B cell (primary cell): Measurements from ENCODE around the gene ARL4A. TPM values are rescaled to one million over a fixed set of nuclear protein-coding genes. Genes with fewer than 3 reads are reported as not detected.
"Not testable (repeated sequence)": the region's sequence is repeated elsewhere in the genome, so short reads cannot be mapped to it uniquely, and the experiment has no call there.

Experiments used
- ATAC-seq: fragments of 200-7000 bp; cut with Tn5 transposase; one replicate; pipeline ENCODE4 v1.10.0; 2021; ENCODE audit warnings: low read depth, mild to moderate bottlenecking, moderate number of reproducible peaks, moderate library complexity
- CTCF ChIA-PET: fragments of 350-600 bp; sonication (Branson Sonifier 250); formaldehyde crosslinking; loops from one replicate; lab custom pipeline; 2021; ENCODE audit warnings: antibody characterized with exemption, inconsistent platforms; lab: Charles Lee
- POLR2A ChIA-PET: fragments of 350-600 bp; sonication (Branson Sonifier 250); formaldehyde crosslinking; loops from one replicate; lab custom pipeline; 2021; ENCODE audit warnings: antibody characterized with exemption; lab: Charles Lee
- DNase-seq: peaks from one replicate; pipeline ENCODE4 v3.0.0; 2013
- H2AFZ ChIP-seq: 2 replicates; pipeline ENCODE4 v1.6.1; 2012; ENCODE audit warnings: mild to moderate bottlenecking, low read depth, low read length; ENCODE audit not compliant: insufficient read depth, poor library complexity, severe bottlenecking
- H3K27ac ChIP-seq, 2 donors: 1 replicate in 1 of 2; 2 replicates in 1 of 2; pipeline ENCODE4 v1.5.1; 2012 to 2013; ENCODE audit warnings: low read length in 2 of 2, mild to moderate bottlenecking in 2 of 2, moderate library complexity in 1 of 2
- H3K27me3 ChIP-seq, 4 experiments: fragments of 200-600 bp in 1 of 4; sonication (generic) in 1 of 4; replicated peaks in 1 of 4; 1 replicate in 2 of 4; 2 replicates in 2 of 4; pipeline versions ENCODE4 v1.6.1 to v1.7.0; 2013 to 2016; ENCODE audit warnings: low read length in 3 of 4, mild to moderate bottlenecking in 2 of 4, mixed read lengths in 1 of 4, moderate library complexity in 1 of 4; ENCODE audit not compliant: insufficient read depth in 4 of 4, control insufficient read depth in 3 of 4; ENCODE audit errors: control extremely low read depth in 1 of 4
- H3K36me3 ChIP-seq, 2 experiments: replicated peaks in 1 of 2; 1 replicate in 1 of 2; 2 replicates in 1 of 2; pipeline versions ENCODE4 v1.6.1 to v1.7.1; 2013; ENCODE audit warnings: low read length in 1 of 2; ENCODE audit not compliant: insufficient read depth in 2 of 2, control insufficient read depth in 1 of 2; ENCODE audit errors: control extremely low read depth in 1 of 2, extremely low read depth in 1 of 2
- H3K4me1 ChIP-seq, 2 donors: fragments of 200-600 bp in 1 of 2; sonication (generic) in 1 of 2; 1 replicate in 1 of 2; 2 replicates in 1 of 2; pipeline versions ENCODE4 v1.5.1 to v1.6.1; 2013 to 2017; ENCODE audit warnings: low read length in 2 of 2; ENCODE audit not compliant: control insufficient read depth in 2 of 2, insufficient read depth in 2 of 2
- H3K4me2 ChIP-seq: replicated peaks from 2 replicates; pipeline ENCODE3; 2012; ENCODE audit warnings: mild to moderate bottlenecking, low read depth, low read length; ENCODE audit not compliant: poor library complexity, severe bottlenecking
- H3K4me3 ChIP-seq, 5 experiments: fragments of 200-600 bp in 1 of 5; sonication (generic) in 1 of 5; 1 replicate in 3 of 5; 2 replicates in 2 of 5; pipeline versions ENCODE4 v1.5.1 to v1.7.0; 2011 to 2016; ENCODE audit warnings: low read length in 4 of 5, mild to moderate bottlenecking in 4 of 5, low read depth in 2 of 5, control low read depth in 1 of 5, moderate library complexity in 1 of 5; ENCODE audit not compliant: insufficient read depth in 1 of 5; ENCODE audit errors: control extremely low read depth in 1 of 5, extremely low read depth in 1 of 5
- H3K79me2 ChIP-seq: fragments of 200-600 bp; sonication (generic); one replicate; pipeline ENCODE4 v1.6.0; 2016; ENCODE audit warnings: low read length; ENCODE audit not compliant: control insufficient read depth, insufficient read depth
- H3K9ac ChIP-seq: fragments of 200-600 bp; sonication (generic); 2 replicates; pipeline ENCODE4 v1.6.1; 2017; ENCODE audit warnings: mild to moderate bottlenecking, low read length, moderate library complexity
- H3K9me3 ChIP-seq, 3 donors: one replicate each; pipeline versions ENCODE4 v1.6.1 to v1.7.1; 2013; ENCODE audit warnings: low read length in 2 of 3; ENCODE audit not compliant: control insufficient read depth in 2 of 3, insufficient read depth in 1 of 3; ENCODE audit errors: control extremely low read depth in 1 of 3
- H4K20me1 ChIP-seq: 2 replicates; pipeline ENCODE4 v1.6.0; 2012; ENCODE audit warnings: mild to moderate bottlenecking, low read length; ENCODE audit not compliant: insufficient read depth, control insufficient read depth, poor library complexity, severe bottlenecking
- H3K27ac Mint-ChIP-seq: one replicate; pipeline ENCODE4 v1.8.0; 2021; ENCODE audit warnings: mixed read lengths
- H3K27me3 Mint-ChIP-seq: one replicate; pipeline ENCODE4 v1.8.0; 2021; ENCODE audit warnings: mixed read lengths
- H3K4me1 Mint-ChIP-seq: one replicate; pipeline ENCODE4 v1.8.0; 2021; ENCODE audit warnings: mixed read lengths
- H3K4me3 Mint-ChIP-seq: one replicate; pipeline ENCODE4 v1.8.0; 2021; ENCODE audit warnings: mixed read lengths
- H3K9me3 Mint-ChIP-seq: one replicate; pipeline ENCODE4 v1.8.0; 2022; ENCODE audit warnings: mixed read lengths; ENCODE audit not compliant: insufficient read depth
- CTCF ChIP-seq: fragments of 200-600 bp; IDR thresholded peaks from one replicate; pipeline ENCODE4 v1.8.0; 2022; ENCODE audit warnings: antibody characterized with exemption, mild to moderate bottlenecking
- EZH2 ChIP-seq: IDR thresholded peaks from 2 replicates; pipeline ENCODE4 v1.6.1; 2012; ENCODE audit warnings: borderline replicate concordance, low read depth, mild to moderate bottlenecking, moderate library complexity, low read length; ENCODE audit not compliant: insufficient read depth, poor library complexity, severe bottlenecking
- WGBS: methylation state at CpG from one replicate; pipeline ENCODE4 v1.1.5; 2013; ENCODE audit warnings: missing lambda C conversion rate; ENCODE audit not compliant: insufficient coverage; 5-methylcytosine and 5-hydroxymethylcytosine counted together
- intact Hi-C: fragments of 100-400 bp; cut with micrococcal nuclease; formaldehyde crosslinking; loops from one replicate; pipeline ENCODE4 v1.10.0; 2022
- polyA plus RNA-seq: library from polyadenylated mRNA; depleted of rRNA; stranded (reverse); fragments of >200 nt; gene quantifications from 2 replicates; pipeline ENCODE4 v1.2.3, GENCODE V29; 2012
- total RNA-seq, 2 donors: library from RNA; stranded (reverse); fragments of 120-200 nt in 1 of 2; gene quantifications; 1 replicate in 1 of 2; 2 replicates in 1 of 2; pipeline versions ENCODE4 v1.2.3 to v1.2.4, GENCODE V29; 2013 to 2022

ARL4A gene
- total and polyA plus RNA-seq, 2 donors (not counting 1 experiment from before 2014, with no cell fraction given): 14.2 to 100 TPM

- H3K4me1 Mint-ChIP-seq: peaks cover 46% of the 10 kb centered on the region
Observed at GRCh38 chr7:12690041-12690878, 2.8 kb downstream of the ARL4A start.

GRCh38 chr7:12691388-12691787, 4.0 kb downstream of the ARL4A start:
- H3K4me3 Mint-ChIP-seq, intact Hi-C loops, H3K36me3 ChIP-seq, H3K9me3 Mint-ChIP-seq, H3K9me3 ChIP-seq, H3K27me3 Mint-ChIP-seq, H2AFZ ChIP-seq, H3K27ac Mint-ChIP-seq, ATAC-seq, POLR2A ChIA-PET, H3K27ac ChIP-seq, H3K9ac ChIP-seq, H3K27me3 ChIP-seq, H3K4me2 ChIP-seq, H3K4me1 ChIP-seq, H3K4me3 ChIP-seq, DNase-seq: not testable (repeated sequence)
- H3K4me1 Mint-ChIP-seq: peaks cover 41% of the 10 kb centered on the region
- Histone ChIP-seq H4K20me1 (peaks cover 13% of the 10 kb centered on the region), H3K79me2 (peaks cover 35% of the 10 kb centered on the region)
- 96% methylated on average over 2 of the region's 3 CpGs for WGBS
- CTCF ChIA-PET: interaction anchor here (1.3 kb wide), 1 partner anchor 25 kb away, joined by 4 read pairs; no protein-coding TSS in a partner anchor

More at GRCh38 chr7:12690041-12690878, 2.8 kb downstream of the ARL4A start:
- no peak for DNase-seq
- Histone ChIP-seq H3K9ac (no peak overlapping the region), H2AFZ (no peak overlapping the region), H3K9me3 (peaks cover 0 to 8% (median 0%) of the 10 kb centered on the region in 3 donors), H3K36me3 (peaks cover 0 to 1% of the 10 kb centered on the region in 2 experiments), H3K4me2 (no peak overlapping the region), H4K20me1 (peaks cover 13% of the 10 kb centered on the region), H3K27ac (no peak overlapping the region), H3K27me3 (no peaks in the 10 kb centered on the region), H3K4me1 (peaks cover 19 to 20% of the 10 kb centered on the region in 2 donors), H3K79me2 (peaks cover 35% of the 10 kb centered on the region), H3K4me3 (no peak overlapping the region)
- H3K27me3 Mint-ChIP-seq: no peaks in the 10 kb centered on the region
- ChIA-PET CTCF (interaction anchor here (1.0 to 1.3 kb wide), 2 partner anchors 20 to 26 kb away, joined by 3 to 4 read pairs; no protein-coding TSS in a partner anchor), POLR2A (no interaction called here)
- no peaks in the 10 kb centered on the region for H3K9me3 Mint-ChIP-seq
- intact Hi-C loops: no loop called here
- ATAC-seq: no peak
- WGBS: no CpG with 5 or more reads among the region's 1 CpG
- no peak overlapping the region for H3K27ac Mint-ChIP-seq
- TF ChIP-seq EZH2: no peak
- no peak for TF ChIP-seq CTCF
- H3K4me3 Mint-ChIP-seq: no peak overlapping the region
